GM21381 (cell line): Measurements from ENCODE around the gene SERTM1.

ENCODE experiments used
- ATAC-seq: cut with Tn5 transposase; IDR thresholded peaks from one replicate; pipeline ENCODE4 v1.9.1; 2021; ENCODE audit warnings: mild to moderate bottlenecking, moderate library complexity; ENCODE audit not compliant: unreplicated experiment

SERTM1 gene

GRCh38 chr13:36673838-36674326 is at the start of gene SERTM1:
SERTM1 (plus strand) TSS chr13:36674020; CDS start chr13:36695079, 21,059 bp downstream.
- no peak for ATAC-seq

- ATAC-seq: no peak
These were observed 45.3 kb upstream of the SERTM1 start for GRCh38 chr13:36628377-36629056.

GRCh38 chr13:36629057-36629385 is 44.8 kb upstream of the SERTM1 start:
- no peak for ATAC-seq

DNA sequence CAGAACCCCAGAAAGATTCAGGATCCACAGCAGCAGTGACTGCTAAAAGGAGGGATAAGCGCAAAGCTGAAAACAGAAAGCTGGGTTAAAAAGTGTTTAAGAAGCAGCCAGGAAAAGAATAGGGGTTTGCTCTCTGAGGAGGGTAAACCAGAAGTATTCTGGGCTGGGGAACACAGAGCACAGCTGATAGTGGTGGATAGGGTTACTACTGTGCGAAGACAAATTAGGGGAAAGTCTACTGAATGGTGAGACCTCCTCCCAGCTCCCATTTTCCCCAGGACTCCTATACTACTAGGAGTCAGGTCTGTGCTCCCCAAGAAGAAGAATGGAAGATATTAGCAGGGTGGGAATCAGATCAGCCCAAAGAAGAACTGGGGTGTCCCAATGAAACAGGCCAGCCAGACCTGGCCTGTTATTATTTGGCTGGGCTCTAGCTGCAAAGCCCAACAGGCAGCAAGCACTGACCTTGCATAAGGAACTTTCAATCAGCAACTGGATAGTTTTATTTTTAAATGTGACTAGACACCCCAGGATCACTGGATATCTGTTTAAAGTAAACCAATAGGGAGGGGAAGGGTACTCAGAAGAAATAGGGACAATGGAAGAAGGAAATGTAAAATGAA is 43.5 kb upstream of the SERTM1 start:
- ATAC-seq: no peak

- no peak for ATAC-seq
These were observed 34.2 kb upstream of the SERTM1 start for GRCh38 chr13:36639610-36640009.

- ATAC-seq: no peak
These were observed 23.2 kb upstream of the SERTM1 start for GRCh38 chr13:36650611-36651010.

DNA sequence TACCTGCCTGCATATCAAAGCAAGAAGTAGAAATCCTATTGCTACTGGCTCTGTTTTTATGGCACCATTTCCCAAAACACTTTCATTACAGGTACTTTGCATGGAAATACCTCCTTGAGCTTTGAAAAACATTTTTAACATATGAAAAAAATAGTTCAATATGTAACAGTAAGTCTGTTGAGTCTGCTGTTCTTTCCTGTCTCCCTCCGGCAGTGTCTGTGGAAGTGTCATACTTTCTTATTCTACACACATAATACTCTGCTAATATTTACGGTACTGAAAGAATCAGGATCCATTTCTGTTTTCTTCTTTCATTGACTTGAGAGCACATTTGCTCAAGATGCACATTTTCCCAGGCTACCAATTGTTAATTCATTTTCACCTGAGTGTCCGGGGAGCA is 8.2 kb upstream of the SERTM1 start:
- ATAC-seq: no peak

DNA sequence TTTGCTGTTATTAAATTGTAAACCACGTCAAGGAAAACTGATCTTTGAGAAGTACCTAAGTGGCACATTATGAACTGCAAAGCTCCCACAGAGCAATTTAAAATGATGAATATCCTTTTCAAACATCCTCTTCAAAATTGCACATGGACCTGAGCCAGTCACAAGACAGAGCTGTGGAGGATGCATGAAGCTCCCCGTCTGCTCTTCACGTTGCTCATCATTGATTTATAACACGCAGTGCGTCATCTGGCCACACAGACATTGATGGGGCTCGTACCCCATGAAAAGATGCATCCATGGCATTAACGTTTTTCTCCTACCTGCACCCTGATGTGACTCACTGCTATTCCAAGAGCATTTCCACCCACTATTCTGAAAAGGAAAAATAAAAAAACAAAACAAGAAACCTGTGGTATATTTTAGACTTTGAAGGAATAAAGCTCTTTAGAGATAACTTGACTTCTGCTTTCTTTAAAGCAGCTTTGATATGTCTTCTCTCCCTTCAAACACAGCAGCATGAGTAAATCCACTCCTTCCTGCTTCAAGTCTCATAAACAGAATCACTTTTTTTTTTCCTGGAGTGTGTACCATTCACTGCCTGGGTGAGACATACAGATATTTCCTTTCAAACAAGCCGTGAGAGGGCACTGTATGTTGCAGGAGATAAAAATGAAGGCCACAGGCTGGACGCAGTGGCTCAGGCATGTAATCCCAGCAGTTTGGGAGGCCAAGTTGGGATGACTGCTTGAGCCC is 7.2 kb upstream of the SERTM1 start:
- no peak for ATAC-seq

GRCh38 chr13:36668316-36668715 is 5.5 kb upstream of the SERTM1 start:
- no peak for ATAC-seq

- no peak for ATAC-seq
These were observed 468 bp upstream of the SERTM1 start for GRCh38 chr13:36673352-36673751.

GRCh38 chr13:36674337-36675212 is 755 bp downstream of the SERTM1 start:
- no peak for ATAC-seq

GRCh38 chr13:36675213-36675536 is 1.4 kb downstream of the SERTM1 start:
- no peak for ATAC-seq

- no peak for ATAC-seq
These were observed 7.1 kb downstream of the SERTM1 start for GRCh38 chr13:36680913-36681312.

DNA sequence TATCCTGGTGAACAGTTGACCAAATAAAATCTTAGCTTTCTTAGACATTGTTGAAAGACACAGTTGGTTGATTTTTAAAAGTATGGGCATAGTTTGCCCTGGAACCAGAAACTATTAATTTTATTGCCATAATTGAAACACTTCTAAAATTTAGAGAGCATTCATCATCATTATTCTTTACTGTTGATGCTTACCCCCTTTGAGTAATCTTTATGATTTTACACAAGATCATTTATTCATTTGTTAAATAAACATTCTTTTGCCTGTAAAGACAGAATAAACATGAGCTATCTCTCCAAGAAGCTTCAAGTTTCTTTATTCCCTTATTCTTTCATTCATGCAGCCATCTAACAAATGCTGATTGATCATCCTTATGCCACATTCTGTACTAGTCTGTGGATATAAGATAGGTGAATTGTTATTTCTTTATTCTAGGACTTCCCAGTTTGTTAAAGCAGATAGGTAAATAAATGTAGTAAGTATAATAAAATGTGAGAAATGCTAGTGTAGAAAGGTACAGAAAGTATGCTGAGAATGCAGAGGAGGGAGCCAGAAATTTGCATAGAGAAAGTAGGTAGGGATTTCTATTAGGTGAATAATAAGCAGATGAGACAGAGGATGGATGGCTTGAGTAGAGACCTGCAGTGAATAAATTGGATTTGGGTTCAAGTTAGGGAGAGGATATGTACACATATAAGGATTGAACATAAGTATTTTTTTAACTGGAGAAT is 8.2 kb downstream of the SERTM1 start:
- ATAC-seq: no peak

GRCh38 chr13:36683701-36684100 is 9.9 kb downstream of the SERTM1 start:
- ATAC-seq: no peak

GRCh38 chr13:36685927-36686326 is 12.1 kb downstream of the SERTM1 start:
- no peak for ATAC-seq

GRCh38 chr13:36696410-36697010 is 22.7 kb downstream of the SERTM1 start:
- no peak for ATAC-seq

DNA sequence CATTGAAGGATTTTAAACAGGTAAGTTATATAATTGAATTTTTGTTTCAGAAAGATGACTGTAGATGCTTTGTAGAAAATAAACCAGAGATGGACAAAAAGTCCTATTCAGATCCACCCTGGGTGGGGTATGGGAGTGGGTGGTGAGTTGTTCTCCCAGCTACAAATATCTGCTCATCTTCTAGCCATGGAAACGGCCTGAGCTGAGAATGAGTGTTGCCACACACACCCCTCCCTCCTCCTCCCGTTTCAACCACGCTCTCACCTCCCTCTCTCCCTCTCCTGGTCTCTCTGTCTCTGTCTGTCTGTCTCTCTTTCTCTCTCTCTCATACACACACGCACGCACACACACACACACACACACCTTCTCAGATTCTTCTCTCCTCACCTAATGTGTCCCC is 26.4 kb downstream of the SERTM1 start:
- no peak for ATAC-seq

GRCh38 chr13:36706755-36707154 is 32.9 kb downstream of the SERTM1 start:
- no peak for ATAC-seq
